NCI-H128 (cell line): ENCODE data around the gene PMS1.
"Not testable (repeated sequence)": the region's sequence is repeated elsewhere in the genome, so short reads cannot be mapped to it uniquely, and the experiment has no call there.

Experiments
- DNase-seq: peaks from one replicate; lab custom pipeline; 2025; ENCODE audit not compliant: unreplicated experiment; lab: John Stamatoyannopoulos, UW

Gene PMS1

DNA sequence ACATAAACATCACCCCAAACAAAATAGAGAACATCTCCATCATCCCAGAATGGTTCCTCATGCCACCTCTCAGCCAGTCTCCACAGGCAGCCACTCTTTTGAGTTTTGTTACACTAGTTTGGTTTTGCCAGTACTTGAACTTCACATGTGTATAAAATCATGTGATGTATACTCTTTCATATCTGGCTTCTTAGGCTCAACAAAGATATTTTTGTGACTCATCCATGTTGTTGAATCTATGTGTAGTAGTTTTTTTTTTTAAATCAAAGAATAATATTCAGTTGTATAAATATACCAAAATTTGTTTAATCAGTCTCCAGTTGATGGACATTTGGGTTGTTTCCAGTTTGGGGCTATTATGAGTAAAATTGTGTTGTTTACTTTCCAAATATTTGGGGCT is 75.9 kb downstream of the PMS1 start:
- DNase-seq, result no peak

DNA sequence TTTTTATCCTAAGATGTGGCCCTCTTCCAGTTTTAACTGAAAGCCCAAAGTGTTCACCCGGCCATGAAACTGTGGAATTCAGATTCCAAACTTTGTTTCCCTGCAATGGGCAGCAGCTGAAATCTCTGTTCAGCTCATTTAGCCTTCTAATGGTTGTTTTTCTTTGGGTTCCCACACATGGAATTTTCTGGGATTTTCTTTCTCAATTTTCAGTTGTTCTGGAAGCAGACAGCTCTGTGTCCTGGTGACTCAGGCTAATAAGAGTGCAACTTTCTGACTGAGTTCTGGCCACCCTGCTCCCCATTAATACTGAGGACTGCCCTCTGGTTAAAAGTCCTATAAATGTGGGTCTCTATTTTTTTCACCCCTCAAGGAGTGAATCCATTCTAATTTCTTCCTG is 78.5 kb downstream of the PMS1 start:
- no peak for DNase-seq

- no peak for DNase-seq
Observed at GRCh38 chr2:189865826-189866225, 81.6 kb downstream of the PMS1 start.

DNA sequence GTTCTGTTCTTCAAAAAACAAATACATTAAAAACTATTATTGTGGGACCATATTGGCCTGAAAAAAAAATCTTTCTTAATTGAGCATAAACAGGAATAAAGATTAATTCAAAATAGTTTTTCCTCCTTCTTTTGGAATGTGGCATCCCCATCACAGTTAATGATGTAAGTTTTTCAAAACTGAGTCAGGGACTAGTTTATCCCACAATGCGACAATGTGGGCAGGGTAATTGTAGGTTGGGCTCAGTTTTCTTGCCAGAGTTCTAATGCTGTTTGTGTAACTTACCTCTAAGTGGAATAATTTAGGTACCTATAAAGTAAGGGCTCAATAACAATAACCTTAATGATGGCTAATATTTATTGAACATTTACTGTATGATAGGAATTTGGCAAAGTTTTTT is 82.0 kb downstream of the PMS1 start:
- no peak for DNase-seq

DNA sequence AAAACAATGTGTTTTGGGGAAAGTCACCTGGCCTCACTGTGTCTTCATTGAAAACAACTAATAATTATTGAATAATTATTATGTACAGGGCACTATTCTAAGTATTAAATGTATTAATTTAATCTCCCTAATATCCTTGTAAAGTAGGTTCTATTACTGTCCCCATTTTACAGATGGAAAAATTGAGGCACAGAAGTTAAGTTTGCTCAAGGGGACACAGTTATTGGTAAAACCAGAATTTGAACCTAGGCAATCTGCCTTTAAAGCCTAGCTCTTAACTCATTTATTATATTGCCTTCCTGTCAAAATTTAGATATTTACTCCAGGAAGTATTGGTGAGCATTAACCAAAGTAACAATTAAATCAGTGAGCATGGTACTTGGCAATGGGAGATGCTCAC is 84.6 kb downstream of the PMS1 start:
- no peak for DNase-seq

- DNase-seq, result no peak
Observed at GRCh38 chr2:189870381-189871085, 86.3 kb downstream of the PMS1 start.

DNA sequence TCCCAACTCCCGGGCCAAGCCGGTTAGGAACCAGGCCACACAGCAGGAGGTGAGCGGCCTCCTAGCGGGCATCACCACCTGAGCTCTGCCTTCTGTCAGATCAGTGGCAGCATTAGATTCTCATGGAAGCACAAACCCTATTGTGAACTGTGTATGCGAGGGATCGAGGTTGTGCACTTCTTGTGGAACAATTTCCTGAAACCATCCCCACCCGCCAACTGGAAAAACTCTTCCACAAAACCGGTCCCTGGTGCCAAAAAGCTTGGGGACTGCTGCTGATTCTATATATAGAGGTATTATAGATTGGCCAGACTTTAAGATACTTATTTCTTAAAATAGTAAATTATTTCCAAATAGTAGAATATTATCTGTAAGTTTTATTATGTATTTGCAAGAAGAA is 89.4 kb downstream of the PMS1 start:
- DNase-seq, result no peak

DNA sequence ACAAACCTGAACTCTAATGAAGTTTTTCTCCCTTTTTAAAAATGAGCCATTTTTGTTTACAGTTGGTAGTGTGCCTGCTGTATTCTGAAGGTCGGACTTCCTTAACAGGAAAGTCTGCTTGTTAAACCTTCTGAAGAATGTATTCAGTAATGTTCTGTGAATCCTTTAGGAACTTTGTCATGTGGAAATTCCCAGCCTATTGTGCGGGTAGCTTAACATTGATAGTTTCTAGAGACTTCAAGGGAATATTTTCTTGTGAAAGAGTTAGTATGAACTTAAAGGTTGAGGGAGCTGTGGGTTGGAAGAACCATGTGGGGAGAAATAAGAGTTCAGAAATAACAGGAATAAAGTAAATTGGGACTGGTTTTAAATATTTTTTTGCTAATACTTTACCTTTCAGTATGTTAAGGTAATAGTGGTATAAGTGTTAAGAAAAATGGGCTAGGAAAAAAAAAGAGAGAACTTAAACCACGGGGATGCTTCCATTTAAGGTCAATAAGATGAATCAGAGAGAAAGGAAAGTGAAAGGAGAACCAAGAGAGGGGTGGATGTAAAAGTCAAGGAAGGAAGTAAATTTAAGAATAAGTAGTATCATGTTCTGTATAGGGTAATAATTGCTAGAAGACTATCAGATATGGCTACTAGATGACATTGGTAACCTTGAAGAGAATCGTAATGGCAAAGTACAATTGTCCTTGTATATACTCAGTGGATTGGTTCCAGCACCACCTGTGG is 90.5 kb downstream of the PMS1 start:
- DNase-seq, result no peak

- no peak for DNase-seq
Observed at GRCh38 chr2:189876271-189876670, 92.0 kb downstream of the PMS1 start.

DNA sequence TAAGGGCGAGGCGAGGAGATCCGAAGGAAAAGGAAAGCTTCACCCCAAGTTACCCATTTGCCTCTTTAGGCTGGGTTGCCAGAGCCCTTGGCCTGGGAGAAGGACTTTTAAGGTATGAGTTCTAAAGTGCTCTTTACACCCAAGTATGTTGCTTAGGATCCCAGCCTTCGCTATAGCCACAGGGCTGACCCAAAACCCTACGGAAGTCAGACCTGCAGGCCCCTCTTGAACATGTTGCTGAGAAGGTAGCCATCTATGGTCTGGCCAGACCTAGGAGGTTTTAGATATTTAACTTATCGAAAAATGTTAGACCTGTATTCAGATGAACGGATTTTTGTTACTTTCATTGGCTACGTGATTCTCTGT is 95.4 kb downstream of the PMS1 start:
- no peak for DNase-seq

GRCh38 chr2:189880429-189880828 is 96.2 kb downstream of the PMS1 start:
- no peak for DNase-seq

GRCh38 chr2:189880832-189881492 is 96.7 kb downstream of the PMS1 start:
- DNase-seq, result no peak

- DNase-seq, result no peak
Observed at GRCh38 chr2:189885368-189885767, 101.1 kb downstream of the PMS1 start.

DNA sequence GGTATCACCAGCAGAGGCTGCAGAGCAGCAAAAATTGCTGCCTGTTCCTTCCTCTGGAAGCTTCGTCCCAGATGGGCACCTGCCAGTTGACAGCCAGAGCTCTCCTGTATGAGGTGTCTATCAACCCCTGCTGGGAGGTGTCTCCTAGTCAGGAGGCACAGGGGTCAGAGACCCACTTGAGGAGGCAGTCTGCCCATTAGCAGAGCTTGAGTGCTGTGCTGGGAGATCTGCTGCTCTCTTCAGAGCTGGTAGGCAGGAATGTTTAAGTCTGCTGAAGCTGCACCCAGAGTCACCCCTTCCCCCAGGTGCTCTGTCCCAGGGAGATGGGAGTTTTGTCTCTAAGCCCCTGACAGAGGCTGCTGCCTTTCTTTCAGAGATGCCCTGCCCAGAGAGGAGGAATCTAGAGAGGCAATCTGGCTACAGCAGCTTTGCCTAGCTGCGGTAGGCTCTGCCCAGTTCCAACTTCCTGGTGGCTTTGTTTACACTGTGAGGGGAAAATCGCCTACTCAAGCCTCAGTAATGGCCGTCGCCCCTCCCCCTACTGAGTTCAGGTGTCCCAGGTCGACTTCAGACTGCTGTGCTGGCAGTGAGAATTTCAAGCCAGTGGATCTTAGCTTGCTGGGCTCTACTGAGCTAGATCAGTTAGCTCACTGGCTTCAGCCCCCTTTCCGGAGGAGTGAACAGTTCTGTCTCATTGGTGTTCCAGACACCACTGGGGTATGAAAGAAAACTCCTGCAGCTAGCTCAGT is 108.5 kb downstream of the PMS1 start:
- not testable (repeated sequence) for DNase-seq

- no peak for DNase-seq
Observed at GRCh38 chr2:189896809-189897208, 112.6 kb downstream of the PMS1 start.

- no peak for DNase-seq
Observed at GRCh38 chr2:189899101-189899500, 114.9 kb downstream of the PMS1 start.

DNA sequence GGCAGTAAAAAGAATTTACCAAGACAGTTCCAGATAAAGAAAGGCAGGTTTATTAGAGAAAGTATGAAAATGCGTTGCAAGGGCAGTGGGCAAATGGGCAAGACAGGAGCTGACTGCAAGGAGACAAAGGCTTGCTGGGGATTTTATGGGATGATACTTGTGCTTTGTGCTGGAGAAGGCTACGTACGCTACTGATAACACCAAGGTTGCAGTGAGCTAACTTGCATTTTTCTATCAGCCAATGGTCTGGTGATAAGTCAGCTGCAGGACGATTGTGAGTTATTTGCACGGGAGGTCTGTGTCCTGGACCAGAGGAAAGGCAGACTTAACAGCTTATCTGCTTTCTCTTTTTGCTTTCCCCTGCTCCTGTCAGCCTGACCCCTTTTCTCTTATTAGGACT is 116.5 kb downstream of the PMS1 start:
- DNase-seq, result no peak

- DNase-seq, result no peak
Observed at GRCh38 chr2:189901664-189902063, 117.4 kb downstream of the PMS1 start.

DNA sequence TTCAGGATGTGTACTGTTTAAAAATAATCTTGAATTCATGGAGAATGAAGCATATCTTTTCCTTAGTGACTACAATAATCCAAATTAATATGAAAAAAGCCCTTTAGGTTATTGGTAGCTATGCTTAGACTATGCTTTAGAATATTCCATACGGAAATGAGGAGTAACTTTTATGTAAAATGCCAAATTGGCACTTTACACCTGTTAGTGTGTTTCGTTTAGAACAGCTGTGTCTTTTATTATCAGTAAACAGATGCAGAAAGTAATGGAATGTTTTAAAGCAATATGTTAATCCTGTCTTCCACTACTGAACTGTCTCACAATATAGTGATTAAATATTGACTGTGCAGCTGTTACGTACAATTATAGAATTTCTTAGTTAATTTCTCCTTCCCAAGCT is 129.6 kb downstream of the PMS1 start:
- DNase-seq, result no peak

- DNase-seq, result no peak
Observed at GRCh38 chr2:189916651-189917050, 132.4 kb downstream of the PMS1 start.
